ENCODE results near the gene CACNA1F.

GRCh38 chrX:49226946-49227345, 6.2 kb downstream of the CACNA1F start:
- TF ChIP-seq EZH2 (IDR thresholded peaks at IDR 0.05; ENCODE audit: borderline replicate concordance, low read length) (no peak), CTCF (conservative IDR thresholded peaks at IDR 0.05 in 1 of 2, IDR thresholded peaks at IDR 0.05 in 1 of 2; ENCODE audit: extremely low read depth in 1 of 2, insufficient read depth in 1 of 2, low read depth in 1 of 2, low read length in 2 of 2) (no peak)

Data from mammary epithelial cell (primary cell).